ENCODE measurements around the gene NDUFA5.

The NDUFA5 gene

DNA sequence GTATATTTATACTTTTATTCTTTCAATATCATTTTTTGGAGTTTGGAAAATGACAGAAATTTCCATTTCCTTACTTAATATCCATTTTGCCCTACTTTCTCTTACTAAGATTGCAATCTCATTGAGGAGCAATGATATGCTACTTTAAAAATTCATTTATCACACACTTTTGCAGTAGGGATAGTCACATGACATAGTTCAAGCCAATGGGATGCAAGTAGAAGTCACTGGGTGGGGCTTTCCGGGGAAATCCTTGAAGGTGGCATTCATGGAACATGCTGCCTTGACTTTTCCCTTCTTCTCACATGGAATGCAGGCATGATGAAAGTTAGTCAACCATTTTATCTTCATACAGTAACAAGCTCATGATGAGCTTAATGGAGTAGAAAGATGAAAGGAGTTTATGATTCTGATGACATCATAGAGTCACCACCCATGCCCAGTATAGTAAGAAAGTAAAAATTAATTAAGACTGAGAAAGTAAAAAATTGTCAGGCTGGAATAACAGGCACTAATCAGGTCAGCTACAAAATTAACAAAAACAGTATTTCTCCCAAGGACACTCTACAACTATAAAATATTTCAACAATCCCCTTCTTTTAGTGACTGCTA is 56.6 kb downstream of the NDUFA5 start:
- no peak for DNase-seq

DNA sequence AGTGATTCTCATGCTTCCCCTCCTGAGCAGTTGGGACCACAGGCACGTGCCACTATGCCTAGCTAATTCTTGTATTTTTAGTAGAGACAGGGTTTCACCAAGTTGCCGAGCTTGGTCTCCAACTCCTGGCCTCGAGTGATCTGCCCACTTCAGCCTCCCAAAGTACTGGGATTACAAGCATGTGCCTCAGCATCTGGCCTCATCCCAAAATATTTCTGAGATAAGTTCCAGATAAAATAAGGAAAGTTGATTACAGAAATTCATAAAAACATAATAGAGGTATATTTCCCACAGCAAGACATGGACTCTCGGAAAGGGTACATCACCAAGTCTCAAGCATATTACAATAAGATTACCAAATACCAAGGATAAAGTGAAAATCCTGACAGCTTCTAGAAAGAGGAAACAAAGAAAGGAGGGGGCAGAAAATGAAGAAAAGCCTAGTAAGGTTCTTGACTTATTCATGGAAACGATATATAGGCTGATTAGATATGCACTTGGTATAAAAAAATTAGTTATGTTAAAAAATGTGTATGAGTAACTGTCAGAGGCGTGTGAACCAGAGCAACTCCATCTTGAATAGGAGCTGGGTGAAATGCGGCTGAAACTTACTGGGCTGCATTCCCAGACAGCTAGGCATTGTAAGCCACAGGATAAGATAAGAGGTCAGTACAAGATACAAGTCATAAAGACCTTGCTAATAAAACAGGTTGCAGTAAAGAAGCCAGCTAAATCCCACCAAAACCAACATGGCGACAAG is 58.2 kb downstream of the NDUFA5 start:
- DNase-seq: no peak

DNA sequence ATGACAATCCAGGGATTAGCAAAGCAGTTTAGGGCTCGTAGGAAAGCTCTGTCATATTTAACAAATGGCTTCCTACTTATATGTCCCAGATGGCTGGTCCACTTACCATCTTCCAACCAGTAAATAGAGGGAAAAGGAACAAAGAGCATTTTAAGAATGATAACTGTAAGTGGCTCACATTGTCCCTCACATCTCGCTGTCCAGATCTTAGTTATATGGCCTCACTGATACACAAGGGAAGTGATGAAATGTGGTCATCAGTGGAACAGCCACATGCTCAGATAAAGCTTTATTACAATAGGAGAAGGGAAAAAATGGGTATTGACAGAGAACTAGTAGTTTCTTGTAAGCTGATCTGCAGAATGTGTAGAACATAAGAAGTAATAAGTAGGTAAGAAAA is 59.0 kb downstream of the NDUFA5 start:
- no peak for DNase-seq

- DNase-seq: no peak
These were observed 59.6 kb downstream of the NDUFA5 start for GRCh38 chr7:123498031-123498430.

DNA sequence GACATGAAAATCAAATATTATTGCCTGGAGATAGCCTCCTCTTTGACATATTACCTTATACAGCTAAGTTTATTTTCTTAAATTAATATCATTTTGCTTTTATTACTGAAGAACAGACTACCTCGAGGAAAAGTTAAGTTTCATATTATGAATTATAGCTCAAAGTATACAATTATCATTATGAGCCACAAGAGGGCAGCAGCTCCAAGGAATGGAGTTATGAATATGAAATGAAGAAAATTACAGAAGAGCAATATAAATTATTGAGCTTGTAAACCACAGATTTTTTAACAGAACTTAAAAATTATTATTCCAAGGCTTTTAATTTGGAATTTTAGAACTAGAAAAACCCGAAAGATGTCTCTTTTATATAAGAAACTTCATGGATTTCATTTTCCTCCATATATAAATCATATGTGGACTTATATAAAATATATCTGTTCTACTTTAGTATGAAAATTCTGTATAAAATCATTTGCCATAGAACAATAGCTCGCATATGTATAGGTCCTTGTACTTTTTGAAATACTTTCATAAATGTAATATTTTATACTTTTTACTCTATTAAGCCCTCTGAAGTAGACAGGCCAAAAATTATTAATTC is 63.3 kb downstream of the NDUFA5 start:
- DNase-seq: peak; percentile 8

GRCh38 chr7:123492485-123492884 is 65.1 kb downstream of the NDUFA5 start:
- DNase-seq: no peak

All from activated naive CD4-positive, alpha-beta T cell treated with Interleukin-2 at 50 U/mL for 16 hours (primary cell).